Measurements from ENCODE around the gene ABHD2. TPM values are rescaled to one million over a fixed set of nuclear protein-coding genes. Genes with fewer than 3 reads are reported as not detected.
A peak's percentile ranks its signal among the peaks of the same experiment; 100 is the strongest.

Gene ABHD2
- polyA plus RNA-seq, 3 donors, result 26.5 to 31.7 (median 29.0) TPM

GRCh38 chr15:89187986-89188514, 99.8 kb downstream of the ABHD2 start:
- DNase-seq, result no peak

DNA sequence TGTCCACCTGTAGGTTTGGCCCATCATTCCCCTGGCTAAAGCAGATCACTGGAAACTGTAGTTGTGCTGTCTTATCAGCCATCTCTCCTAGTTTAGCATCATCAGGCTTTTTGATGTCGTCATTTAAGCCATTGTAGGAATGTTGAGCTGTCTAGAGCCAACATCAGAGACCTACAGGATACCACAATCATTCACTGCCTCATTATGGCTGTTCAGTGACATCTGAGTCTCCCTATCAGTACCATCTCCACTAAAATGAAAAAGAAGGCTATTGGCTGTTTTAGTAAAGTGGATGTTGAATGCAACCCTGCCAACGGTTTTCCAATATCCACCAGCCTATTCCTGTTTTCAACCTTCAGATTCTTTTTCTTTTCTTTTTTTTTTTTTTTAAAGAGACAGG, 103.9 kb downstream of the ABHD2 start:
- no peak for DNase-seq

- no peak for DNase-seq
Measured at GRCh38 chr15:89192766-89193165, 104.5 kb downstream of the ABHD2 start.

GRCh38 chr15:89194608-89195007, 106.4 kb downstream of the ABHD2 start:
- DNase-seq, result no peak

GRCh38 chr15:89195836-89196235, 107.6 kb downstream of the ABHD2 start:
- DNase-seq, result no peak

GRCh38 chr15:89196241-89196640, 108.0 kb downstream of the ABHD2 start:
- DNase-seq, result no peak

GRCh38 chr15:89196994-89197393, 108.7 kb downstream of the ABHD2 start:
- no peak for DNase-seq

- peak; percentile 11 for DNase-seq
Measured at GRCh38 chr15:89197503-89197971, 109.3 kb downstream of the ABHD2 start.

- DNase-seq, result no peak
Measured at GRCh38 chr15:89198196-89198595, 109.9 kb downstream of the ABHD2 start.

DNA sequence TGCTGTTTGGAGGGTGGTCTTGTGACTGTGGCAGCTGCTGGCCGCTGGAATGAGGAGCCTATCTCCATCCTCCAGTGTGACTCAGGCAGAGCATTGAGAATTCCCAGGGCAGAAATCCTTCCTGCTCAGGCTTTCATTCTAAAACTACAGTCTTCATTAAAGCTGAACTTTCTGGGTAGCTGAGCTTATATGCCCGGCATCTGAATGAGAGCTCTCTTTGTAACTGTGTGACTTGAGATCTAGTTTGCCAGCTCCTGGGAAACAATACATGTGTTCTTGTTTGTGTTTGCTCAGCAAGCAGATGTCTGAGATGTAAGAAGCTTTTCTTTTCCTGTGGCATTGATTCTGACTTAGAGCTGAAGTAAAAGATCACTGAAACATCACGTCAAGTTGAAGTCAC, 110.7 kb downstream of the ABHD2 start:
- DNase-seq, result no peak

GRCh38 chr15:89199746-89200145, 111.5 kb downstream of the ABHD2 start:
- no peak for DNase-seq

DNA sequence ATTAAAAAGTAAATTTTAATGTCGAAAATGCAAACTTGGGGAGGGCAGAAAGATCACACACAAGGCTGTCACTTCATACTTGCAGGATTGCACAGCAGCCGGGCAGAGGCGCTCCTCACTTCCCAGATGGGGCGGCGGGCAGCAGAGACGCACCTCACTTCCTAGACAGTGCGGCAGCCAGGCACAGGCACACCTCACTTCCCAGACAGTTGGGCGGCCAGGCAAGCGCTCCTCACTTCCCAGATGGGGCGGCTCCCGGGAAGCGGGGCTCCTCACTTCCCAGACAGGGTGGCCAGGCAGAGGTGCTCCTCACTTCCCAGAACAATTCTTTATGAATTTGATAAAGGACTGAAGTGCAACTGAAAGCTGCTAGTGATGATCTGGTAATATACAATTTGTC, 111.9 kb downstream of the ABHD2 start:
- no peak for DNase-seq

GRCh38 chr15:89201465-89202005, 113.3 kb downstream of the ABHD2 start:
- no peak for DNase-seq

GRCh38 chr15:89203705-89204273, 115.5 kb downstream of the ABHD2 start:
- no peak for DNase-seq

DNA sequence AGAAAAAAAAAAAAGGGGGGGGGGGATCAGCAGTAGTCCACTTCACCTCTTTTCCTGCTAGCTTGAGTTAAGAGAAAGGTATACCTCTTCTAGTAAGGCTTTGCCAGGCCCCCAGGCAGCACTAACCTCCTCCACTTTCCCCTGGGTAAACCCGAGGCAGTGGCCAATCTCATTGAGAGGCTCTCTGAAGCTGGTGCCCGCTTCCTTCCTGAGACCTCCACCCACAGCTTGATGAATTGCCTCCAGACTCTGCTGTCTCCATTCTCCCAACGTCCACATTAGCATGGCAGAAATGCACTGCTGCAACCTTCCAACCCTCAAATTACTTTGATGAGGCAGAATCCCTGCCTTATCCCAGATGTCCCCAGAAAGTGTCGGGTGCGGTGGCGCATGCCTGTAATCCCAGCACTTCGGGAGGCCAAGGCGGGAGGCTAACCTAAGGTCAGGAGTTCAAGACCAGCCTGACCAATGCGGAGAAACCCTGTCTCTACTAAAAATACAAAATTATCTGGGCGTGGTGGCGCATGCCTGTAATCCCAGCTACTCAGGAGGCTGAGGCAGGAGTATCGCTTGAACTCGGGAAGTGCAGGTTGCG, 117.8 kb downstream of the ABHD2 start:
- no peak for DNase-seq

GRCh38 chr15:89206908-89207331, 118.7 kb downstream of the ABHD2 start:
- DNase-seq, result peak; percentile 56

DNA sequence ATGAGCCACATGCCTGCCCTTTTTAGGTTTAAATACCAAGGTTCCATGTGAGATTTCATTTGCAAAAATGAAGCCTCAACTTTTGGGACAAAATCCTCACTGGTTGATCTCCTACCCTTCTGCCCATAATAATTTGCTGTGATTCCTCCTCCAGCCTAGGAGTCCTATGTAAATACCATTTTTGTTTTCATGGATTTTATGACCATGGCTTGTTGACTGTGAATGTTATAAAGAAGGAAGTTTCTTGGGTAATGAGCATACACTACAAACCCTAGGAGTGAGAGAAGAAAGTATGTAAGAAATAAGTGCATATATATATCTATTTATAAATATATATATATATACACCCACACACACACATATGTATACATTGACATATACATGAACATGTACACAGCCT, 120.0 kb downstream of the ABHD2 start:
- DNase-seq, result no peak

- no peak for DNase-seq
Measured at GRCh38 chr15:89209057-89209456, 120.8 kb downstream of the ABHD2 start.

- no peak for DNase-seq
Measured at GRCh38 chr15:89211678-89212170, 123.5 kb downstream of the ABHD2 start.

GRCh38 chr15:89215627-89216026, 127.4 kb downstream of the ABHD2 start:
- DNase-seq, result no peak

DNA sequence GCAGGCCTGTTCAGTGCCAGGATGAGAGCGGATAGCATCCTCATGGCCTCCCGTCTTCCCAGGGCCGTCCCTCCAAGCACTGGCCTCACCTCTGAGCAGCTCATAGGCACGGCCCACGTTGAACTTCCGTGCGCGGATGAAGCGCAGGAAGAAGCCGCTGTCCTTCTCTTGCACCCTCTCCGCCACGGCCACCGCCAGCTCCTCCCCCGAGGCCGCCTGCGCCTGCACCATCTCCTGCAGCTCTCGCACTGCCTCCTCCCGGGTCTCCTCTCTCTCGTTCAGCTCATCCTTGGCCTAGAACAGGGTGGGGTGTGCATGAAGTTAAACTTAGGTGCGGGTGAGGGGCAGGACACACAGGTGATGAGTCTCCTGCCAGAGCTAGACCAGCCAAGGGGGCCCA, 128.8 kb downstream of the ABHD2 start:
- no peak for DNase-seq

GRCh38 chr15:89217686-89218376, 129.6 kb downstream of the ABHD2 start:
- DNase-seq, result no peak

DNA sequence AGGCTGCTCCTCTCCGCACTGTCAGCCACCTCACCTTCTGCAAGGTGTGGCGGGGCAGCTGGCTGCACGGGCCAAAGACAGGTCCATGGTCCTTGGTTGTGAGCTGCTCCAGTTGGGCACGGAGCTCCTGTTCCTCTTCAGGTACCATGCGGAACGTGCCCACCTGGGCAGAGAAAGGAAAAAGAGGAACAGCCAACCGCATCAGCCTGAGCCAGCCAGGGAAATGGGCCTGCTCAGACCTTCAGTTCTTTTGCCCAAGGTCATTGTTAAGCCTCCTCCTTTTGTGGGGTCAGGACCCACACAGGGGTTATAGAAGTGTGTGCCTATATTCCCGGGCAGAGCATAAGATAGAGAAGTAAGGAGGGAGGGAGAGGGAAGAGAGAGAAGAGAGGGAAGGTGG, 130.3 kb downstream of the ABHD2 start:
- no peak for DNase-seq

All from renal pelvis (tissue), 4 donors.